ENCODE results near the gene NOD1.

DNA sequence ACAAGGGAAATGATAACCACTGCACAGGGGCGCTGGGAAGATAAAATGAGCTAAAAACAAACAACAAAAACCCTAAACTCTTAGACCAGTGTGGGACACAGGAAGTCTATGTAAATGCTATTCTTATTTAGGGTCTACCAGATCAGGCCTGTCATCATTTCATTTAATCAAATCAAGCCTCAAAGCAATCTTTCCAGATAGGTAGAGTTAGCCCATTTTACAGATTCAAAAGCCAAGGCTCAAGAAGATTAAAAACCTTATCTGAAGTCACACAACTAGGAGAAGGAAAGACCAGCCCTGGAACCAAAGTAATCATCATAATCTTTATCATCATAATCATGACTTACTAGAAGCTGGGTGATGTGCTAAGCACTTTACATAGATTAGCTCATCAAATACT, 4.7 kb downstream of the NOD1 start:
- TF ChIP-seq, protein P1, sequence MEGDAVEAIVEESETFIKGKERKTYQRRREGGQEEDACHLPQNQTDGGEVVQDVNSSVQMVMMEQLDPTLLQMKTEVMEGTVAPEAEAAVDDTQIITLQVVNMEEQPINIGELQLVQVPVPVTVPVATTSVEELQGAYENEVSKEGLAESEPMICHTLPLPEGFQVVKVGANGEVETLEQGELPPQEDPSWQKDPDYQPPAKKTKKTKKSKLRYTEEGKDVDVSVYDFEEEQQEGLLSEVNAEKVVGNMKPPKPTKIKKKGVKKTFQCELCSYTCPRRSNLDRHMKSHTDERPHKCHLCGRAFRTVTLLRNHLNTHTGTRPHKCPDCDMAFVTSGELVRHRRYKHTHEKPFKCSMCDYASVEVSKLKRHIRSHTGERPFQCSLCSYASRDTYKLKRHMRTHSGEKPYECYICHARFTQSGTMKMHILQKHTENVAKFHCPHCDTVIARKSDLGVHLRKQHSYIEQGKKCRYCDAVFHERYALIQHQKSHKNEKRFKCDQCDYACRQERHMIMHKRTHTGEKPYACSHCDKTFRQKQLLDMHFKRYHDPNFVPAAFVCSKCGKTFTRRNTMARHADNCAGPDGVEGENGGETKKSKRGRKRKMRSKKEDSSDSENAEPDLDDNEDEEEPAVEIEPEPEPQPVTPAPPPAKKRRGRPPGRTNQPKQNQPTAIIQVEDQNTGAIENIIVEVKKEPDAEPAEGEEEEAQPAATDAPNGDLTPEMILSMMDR (IDR thresholded peaks at IDR 0.05) = no peak
- TF ChIP-seq POLR2A (IDR thresholded peaks at IDR 0.05) = no peak
